ENCODE data around the gene PRSS27. TPM values are rescaled to one million over a fixed set of nuclear protein-coding genes. Genes with fewer than 3 reads are reported as not detected.

Gene PRSS27
- total and polyA plus RNA-seq, 2 of the 8 experiments (the other 6 are each of a cell fraction or from before 2014, with no cell fraction given): 1.3 to 7.5 TPM

DNA sequence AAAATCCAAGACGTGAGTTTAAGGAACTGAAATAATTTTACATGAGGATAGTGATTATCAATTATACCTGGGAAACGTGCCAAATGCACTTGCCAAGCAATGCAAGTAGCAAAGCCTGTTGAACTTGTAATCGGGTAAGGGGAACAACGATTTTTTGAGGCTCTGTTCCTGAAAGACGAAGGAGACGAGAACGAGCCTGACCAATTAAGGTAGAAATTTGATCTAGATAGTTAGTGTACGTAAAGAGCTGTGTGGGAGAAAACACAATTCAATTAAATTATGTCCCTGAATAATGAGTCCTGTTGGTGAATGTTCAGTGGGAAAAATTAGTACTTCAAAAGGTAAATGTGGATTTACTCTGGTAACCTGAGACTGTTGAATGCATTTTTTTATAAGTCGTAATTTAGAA lies 55.4 kb downstream of the PRSS27 start:
- no peak overlapping the region for H4K8ac ChIP-seq (ENCODE audit: extremely low read depth, insufficient read depth, low read length)
- no peak overlapping the region for H3K14ac ChIP-seq (ENCODE audit: insufficient read length)
- no peak overlapping the region for H3K56ac ChIP-seq (replicated peaks; ENCODE audit: insufficient read length, low read depth, low read length)
- 85% methylated on average over 9 of the region's 9 CpGs; no CpG with 5 or more reads in 1 of the 2 experiments for whole genome bisulfite sequencing, 2 experiments (ENCODE audit: extremely low coverage in 1 of 2, insufficient coverage in 1 of 2, insufficient read length in 1 of 2, insufficient replicate concordance in 2 of 2, low coverage in 1 of 2, low lambda C conversion rate in 2 of 2, missing lambda C conversion rate in 1 of 2)
- CTCF ChIA-PET (ENCODE audit: partially characterized antibody): interaction anchor here (1.2 kb wide), 1 partner anchor 15 kb away, joined by 6 read pairs; no protein-coding TSS in a partner anchor
- no peak overlapping the region for H4K5ac ChIP-seq (ENCODE audit: insufficient read length, low read depth, low read length)
- FAIRE-seq (no peak), DNase-seq (ENCODE audit: low read depth in 1 of 2, low spot score in 2 of 2) (no peak)
- H4K20me1 ChIP-seq (replicated peaks in 1 of 2; ENCODE audit: control insufficient read depth in 1 of 2, insufficient read depth in 2 of 2, low read length in 2 of 2): no peaks in the 10 kb centered on the region
- H3K18ac ChIP-seq (ENCODE audit: extremely low read depth, low read length): no peak overlapping the region
- POLR2A ChIA-PET (ENCODE audit: partially characterized antibody): no interaction called here
- no peak overlapping the region for H3K4me2 ChIP-seq (ENCODE audit: insufficient read depth in 1 of 2, low read depth in 2 of 2, low read length in 2 of 2)
- H3K4me1 ChIP-seq (replicated peaks in 1 of 4; ENCODE audit: control insufficient read depth in 3 of 4, insufficient read depth in 4 of 4, low read length in 3 of 4): no peaks in the 10 kb centered on the region
- no peak overlapping the region for H3K9ac ChIP-seq (replicated peaks in 1 of 4; ENCODE audit: extremely low read depth in 1 of 4, low read depth in 3 of 4, low read length in 3 of 4)
- H3K27ac ChIP-seq (ENCODE audit: low read depth, low read length): no peak overlapping the region
- H3K27me3 ChIP-seq (replicated peaks in 1 of 4; ENCODE audit: control insufficient read depth in 3 of 4, extremely low read depth in 1 of 4, insufficient read depth in 3 of 4, low read length in 3 of 4): no peaks in the 10 kb centered on the region
- H3K4ac ChIP-seq (replicated peaks; ENCODE audit: insufficient read length, low read depth, low read length): no peak overlapping the region
- H3K9me3 ChIP-seq (ENCODE audit: insufficient read depth in 2 of 2, low read depth in 1 of 2, low read length in 1 of 2): no peaks in the 10 kb centered on the region; a peak in 1 of 4 replicates
- no peak overlapping the region for H3K4me3 ChIP-seq (ENCODE audit: extremely low read depth in 1 of 4, insufficient read depth in 2 of 4, low read depth in 3 of 4, low read length in 4 of 4)
- H2AK5ac ChIP-seq (ENCODE audit: low read depth, low read length): no peak overlapping the region
- no peak overlapping the region for H2BK120ac ChIP-seq (replicated peaks; ENCODE audit: low read depth, low read length)
- no peak overlapping the region for H2BK15ac ChIP-seq (ENCODE audit: low read length)
- no peaks in the 10 kb centered on the region for H3K23me2 ChIP-seq (ENCODE audit: low read depth, low read length)
- no peak overlapping the region for H2BK5ac ChIP-seq (ENCODE audit: low read depth, low read length)
- TF ChIP-seq KDM5A (IDR thresholded peaks at IDR 0.05; ENCODE audit: low read length) (no peak), GTF2F1 (IDR thresholded peaks at IDR 0.05; ENCODE audit: borderline replicate concordance, low read depth, low read length) (no peak)
- no peak overlapping the region for H4K91ac ChIP-seq (replicated peaks; ENCODE audit: insufficient read length, low read length)
- H2BK12ac ChIP-seq (ENCODE audit: low read depth, low read length): no peak overlapping the region
- H2AFZ ChIP-seq (ENCODE audit: low read length): no peak overlapping the region
- H3K23ac ChIP-seq (ENCODE audit: insufficient read length): no peak overlapping the region
- no peaks in the 10 kb centered on the region for H3K79me2 ChIP-seq (ENCODE audit: control insufficient read depth in 1 of 2, insufficient read depth in 2 of 2, low read length in 2 of 2)
- H3K79me1 ChIP-seq (ENCODE audit: low read depth, low read length): no peaks in the 10 kb centered on the region
- no peaks in the 10 kb centered on the region for H3K36me3 ChIP-seq (ENCODE audit: control insufficient read depth in 2 of 4, insufficient read depth in 4 of 4, low read length in 3 of 4)
- no peak overlapping the region for H2BK20ac ChIP-seq (ENCODE audit: low read length)
